HFF-Myc (cell line): ENCODE results near the gene NSUN2.

Experiments
- DNase-seq: peaks from one replicate; pipeline ENCODE4 v3.0.0-alpha.2; 2011; ENCODE audit warnings: low read depth; ENCODE audit errors: extremely low read depth
- H3K4me3 ChIP-seq: replicated peaks from 2 replicates; pipeline ENCODE4 v1.5.1; 2011; ENCODE audit warnings: low read depth, mild to moderate bottlenecking, control low read depth, low read length
- TF ChIP-seq, protein P1 (sequence below): IDR thresholded peaks from 2 replicates; pipeline ENCODE4 v1.5.1; 2012; ENCODE audit warnings: mild to moderate bottlenecking, low read depth, low read length, control low read depth; ENCODE audit errors: missing control alignments

The NSUN2 gene

DNA sequence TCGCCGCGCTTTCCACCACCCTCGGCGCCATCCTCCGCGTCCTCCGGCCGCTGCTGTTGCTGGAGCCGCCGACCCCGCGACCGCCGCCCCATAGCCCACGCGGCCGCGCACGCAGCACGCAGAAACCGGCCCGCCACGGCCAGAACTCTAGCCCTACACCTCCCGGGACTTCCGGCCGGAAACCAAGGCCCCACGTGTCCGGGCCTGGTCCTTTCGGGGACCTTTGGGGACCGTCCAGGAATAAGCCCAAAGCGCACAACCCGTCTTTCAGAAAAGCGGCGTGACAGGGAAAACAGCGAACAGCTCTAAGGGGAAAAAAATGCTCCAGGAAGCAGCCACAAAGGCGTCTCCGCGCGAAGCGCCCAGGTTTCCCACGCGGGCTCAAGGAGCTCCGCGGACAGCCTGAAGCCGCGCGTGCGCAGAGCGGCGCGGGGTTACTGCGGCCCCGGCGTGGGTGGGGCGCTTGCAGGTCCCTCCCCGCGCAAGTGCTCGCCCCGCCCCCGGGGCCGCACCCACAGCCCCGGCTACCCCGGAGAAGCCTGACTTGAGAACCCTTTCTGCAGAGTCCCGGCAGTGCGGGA is at the start of gene NSUN2, which contains the start of gene SRD5A1:
Gene NSUN2 (minus strand): TSS at position 157 of the 581 bp plus-strand sequence. CDS start 65 bp downstream, at position 92.
Gene SRD5A1 (plus strand): TSS at position 553 of the 581 bp plus-strand sequence. CDS start 137 bp downstream, outside the sequence.
- peak; percentile 55 for DNase-seq
- TF ChIP-seq, protein P1, sequence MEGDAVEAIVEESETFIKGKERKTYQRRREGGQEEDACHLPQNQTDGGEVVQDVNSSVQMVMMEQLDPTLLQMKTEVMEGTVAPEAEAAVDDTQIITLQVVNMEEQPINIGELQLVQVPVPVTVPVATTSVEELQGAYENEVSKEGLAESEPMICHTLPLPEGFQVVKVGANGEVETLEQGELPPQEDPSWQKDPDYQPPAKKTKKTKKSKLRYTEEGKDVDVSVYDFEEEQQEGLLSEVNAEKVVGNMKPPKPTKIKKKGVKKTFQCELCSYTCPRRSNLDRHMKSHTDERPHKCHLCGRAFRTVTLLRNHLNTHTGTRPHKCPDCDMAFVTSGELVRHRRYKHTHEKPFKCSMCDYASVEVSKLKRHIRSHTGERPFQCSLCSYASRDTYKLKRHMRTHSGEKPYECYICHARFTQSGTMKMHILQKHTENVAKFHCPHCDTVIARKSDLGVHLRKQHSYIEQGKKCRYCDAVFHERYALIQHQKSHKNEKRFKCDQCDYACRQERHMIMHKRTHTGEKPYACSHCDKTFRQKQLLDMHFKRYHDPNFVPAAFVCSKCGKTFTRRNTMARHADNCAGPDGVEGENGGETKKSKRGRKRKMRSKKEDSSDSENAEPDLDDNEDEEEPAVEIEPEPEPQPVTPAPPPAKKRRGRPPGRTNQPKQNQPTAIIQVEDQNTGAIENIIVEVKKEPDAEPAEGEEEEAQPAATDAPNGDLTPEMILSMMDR: no peak
- peak within 1 kb of the TSS; percentile 98 for H3K4me3 ChIP-seq

DNA sequence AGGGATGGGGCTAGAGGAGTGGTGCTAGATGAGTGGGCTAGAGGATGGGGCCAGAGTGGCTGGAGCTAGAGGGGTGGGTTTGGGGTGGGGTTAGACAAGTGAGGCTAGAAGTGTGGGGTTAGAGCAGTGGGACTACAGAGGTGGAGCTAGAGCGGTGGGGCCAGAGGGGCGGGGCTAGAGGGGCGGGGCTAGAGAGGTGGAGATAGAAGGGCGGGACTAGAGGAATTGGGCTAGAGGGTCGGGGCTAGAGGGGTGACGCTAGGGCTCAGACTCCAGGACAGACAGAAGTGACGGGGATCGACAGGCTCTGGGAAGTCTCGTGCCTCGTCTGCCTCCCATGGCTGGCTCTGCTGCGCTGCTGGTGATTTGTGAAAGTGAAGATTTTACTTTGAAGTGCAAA is 49.4 kb upstream of the NSUN2 start:
- no peak overlapping the region for H3K4me3 ChIP-seq
- DNase-seq: no peak
- TF ChIP-seq, protein P1: no peak

DNA sequence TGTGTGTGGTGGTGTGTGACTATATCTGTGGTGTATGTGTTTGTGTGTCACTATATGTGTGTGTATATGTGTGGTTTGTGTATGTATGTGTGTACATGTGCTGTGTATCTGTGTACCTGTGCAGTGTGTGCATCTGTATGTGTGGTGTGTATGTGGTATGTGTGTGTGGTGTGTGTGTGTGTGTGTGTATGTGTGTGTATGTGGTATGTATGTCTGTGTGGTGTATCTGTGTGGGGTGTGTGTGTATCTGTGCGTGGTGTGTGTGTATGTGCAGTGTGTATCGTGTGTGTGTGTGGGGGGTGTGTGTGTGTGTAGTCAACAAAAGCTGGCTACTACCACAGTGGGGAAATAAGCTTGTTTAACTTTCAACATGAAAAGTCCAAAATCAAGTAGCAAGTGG is 48.8 kb upstream of the NSUN2 start:
- no peak for DNase-seq
- TF ChIP-seq, protein P1: no peak
- no peak overlapping the region for H3K4me3 ChIP-seq

DNA sequence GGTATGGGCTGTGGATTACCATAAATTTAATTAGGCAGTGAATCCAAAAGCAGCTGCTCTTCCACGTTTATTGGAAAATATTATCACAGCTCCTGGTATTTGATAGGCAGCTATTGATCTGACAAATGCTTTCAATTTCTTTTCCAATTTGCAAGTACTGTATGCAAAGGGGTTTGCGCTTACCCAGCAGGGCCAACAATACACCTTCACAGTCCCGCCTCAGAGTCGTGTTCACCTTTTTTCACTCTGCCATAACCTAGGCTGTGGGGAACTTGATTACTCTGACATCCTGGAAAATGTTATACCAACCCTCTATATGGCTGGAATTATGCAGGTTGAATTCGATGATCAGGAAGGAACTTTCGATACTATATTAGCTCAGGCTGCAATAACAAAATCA is 48.1 kb upstream of the NSUN2 start:
- no peak for DNase-seq
- TF ChIP-seq, protein P1: no peak
- no peak overlapping the region for H3K4me3 ChIP-seq

DNA sequence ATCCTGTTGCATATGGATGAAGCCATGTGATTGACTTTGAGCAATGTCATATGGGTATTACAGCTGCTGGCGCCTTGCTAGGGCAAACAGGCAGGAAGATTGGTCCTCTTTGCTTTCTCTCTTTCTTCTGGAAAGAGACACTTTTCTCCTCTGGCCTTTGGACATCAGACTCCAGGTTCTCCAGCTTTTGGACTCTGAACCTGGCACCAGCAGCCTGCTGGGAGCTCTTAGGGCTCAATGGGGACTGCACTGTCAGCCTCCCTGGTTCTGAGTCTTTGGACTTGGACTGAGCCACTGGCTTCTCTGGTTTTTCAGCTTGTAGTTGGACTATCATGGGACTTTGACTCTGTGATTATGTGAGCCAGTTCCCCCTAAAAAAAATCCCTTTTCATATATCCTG is 45.5 kb upstream of the NSUN2 start:
- no peak for DNase-seq
- no peak overlapping the region for H3K4me3 ChIP-seq
- TF ChIP-seq, protein P1: no peak

DNA sequence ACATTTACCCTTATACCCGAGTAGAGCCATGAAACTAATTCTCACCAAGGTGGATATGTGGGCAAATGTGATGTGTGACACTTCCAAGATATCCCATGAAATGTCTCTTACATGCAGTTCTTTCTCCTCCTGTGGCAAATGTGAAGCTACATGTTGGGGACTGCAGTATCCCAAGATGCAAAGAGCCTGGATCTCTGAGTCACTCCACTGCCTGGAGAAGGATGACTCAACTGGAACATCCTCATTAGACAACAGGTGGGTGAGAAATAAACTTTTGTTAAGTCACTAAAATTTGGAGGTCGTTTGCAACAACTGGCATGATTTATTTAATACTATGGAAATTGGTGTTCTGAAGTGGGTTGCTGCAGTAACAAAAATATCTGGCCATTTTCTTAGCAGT is 43.9 kb upstream of the NSUN2 start:
- TF ChIP-seq, protein P1: no peak
- DNase-seq: no peak

More for the DNA sequence above, 43.9 kb upstream of the NSUN2 start:
- H3K4me3 ChIP-seq: no peak overlapping the region
